Measurements from ENCODE around the gene GPR52.
"Not testable (repeated sequence)": the region's sequence is repeated elsewhere in the genome, so short reads cannot be mapped to it uniquely, and the experiment has no call there.

Gene GPR52, protein sequence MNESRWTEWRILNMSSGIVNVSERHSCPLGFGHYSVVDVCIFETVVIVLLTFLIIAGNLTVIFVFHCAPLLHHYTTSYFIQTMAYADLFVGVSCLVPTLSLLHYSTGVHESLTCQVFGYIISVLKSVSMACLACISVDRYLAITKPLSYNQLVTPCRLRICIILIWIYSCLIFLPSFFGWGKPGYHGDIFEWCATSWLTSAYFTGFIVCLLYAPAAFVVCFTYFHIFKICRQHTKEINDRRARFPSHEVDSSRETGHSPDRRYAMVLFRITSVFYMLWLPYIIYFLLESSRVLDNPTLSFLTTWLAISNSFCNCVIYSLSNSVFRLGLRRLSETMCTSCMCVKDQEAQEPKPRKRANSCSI

DNA sequence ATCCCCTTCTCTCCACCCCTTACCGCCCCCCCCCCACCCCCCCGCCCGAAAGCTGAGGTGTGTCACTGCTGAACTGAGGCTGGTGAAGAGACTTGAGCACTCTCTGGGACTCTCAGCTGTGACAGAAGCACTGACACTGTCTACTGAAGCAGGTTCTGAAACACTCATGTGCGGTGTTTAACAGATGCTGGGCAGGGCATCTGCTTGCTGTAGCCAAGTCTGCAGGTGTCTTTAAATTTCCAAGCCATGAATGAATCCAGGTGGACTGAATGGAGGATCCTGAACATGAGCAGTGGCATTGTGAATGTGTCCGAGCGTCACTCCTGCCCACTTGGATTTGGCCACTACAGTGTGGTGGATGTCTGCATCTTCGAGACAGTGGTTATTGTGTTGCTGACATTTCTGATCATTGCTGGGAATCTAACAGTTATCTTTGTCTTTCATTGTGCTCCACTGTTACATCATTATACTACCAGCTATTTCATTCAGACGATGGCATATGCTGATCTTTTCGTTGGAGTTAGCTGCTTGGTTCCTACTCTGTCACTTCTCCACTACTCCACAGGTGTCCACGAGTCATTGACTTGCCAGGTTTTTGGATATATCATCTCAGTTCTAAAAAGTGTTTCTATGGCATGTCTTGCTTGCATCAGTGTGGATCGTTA is at the start of gene GPR52:
Gene GPR52, plus strand, starts transcription at position 99 of the 665 bp plus-strand sequence. Its CDS starts 148 bp downstream, at position 247.
- DNase-seq (ENCODE audit: low read depth) = no peak

DNA sequence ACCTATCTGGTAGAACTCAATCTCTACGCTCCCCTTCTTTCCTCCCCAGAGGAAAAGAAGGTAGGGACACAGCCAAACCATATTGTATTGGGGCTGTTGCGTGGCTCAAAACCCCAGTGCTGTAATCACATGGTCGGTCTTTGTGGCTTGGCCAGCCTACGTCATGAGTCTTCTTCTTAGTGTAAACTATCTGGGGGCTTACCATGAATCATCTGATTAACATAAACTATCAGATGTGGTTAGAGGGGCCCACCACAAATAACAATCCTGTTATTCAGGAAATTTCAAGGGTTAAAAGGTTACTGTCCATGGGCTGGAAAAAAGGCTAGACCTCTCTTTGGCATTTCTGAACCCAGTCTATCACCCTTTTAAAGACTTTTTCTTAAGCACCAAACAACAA is 49.5 kb upstream of the GPR52 start:
- no peak for DNase-seq (ENCODE audit: low read depth)

DNA sequence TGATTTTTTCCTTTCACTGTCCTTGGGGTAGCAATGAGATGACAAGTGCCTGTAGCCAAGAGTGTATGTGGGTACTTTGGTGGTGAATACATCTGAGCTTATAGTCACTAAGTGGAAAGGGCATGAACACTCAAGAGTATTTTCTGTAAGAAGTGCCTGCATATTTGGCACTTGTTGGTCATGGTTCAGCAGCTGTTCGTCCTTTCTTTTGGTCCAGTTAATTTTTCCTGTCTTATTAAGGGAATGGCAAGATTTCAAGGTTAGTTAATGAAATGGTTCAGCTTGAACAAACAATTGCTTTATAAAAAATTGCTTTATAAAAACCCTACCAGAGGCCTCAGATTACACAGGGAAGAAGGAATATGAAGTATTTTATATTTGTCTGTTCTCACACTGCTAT is 48.6 kb upstream of the GPR52 start:
- no peak for DNase-seq (ENCODE audit: low read depth)

DNA sequence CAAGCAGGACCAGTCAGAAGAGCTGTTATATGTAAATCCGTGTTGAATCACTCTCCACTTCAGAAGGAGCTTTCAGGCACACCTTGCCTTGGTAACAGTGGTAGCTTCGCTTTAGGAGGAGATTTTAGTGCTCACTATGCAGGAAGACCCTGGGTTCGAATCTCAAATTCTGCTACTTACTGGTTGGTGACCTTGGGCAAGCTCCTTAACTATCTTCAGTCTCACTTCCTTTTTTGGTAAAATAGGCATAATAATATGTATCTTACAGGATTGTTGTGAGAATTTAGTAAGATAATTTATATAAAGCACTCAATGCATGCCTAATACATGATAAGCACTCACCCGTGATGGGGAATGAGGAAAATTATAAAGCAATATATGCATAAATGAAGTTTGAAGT is 46.7 kb upstream of the GPR52 start:
- DNase-seq (ENCODE audit: low read depth) = no peak

DNA sequence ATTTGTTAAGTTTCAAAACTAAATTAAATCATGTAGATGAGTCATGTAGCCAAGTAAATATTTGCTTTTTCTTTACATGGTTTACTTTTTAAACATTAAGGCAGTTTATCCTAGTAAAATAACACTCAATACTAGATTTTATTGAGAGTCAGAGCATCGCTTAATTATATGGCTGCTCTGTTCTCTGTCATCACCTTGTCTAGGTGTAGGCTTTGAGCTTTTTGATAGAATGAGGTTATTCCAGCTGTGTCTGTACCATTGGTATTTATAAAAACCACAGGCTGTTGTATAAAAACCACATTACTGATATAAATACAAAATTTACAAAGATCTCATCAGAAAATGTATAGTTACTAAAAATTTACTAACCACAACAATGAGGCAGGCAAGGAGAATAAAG is 42.5 kb upstream of the GPR52 start:
- DNase-seq (ENCODE audit: low read depth) = no peak

DNA sequence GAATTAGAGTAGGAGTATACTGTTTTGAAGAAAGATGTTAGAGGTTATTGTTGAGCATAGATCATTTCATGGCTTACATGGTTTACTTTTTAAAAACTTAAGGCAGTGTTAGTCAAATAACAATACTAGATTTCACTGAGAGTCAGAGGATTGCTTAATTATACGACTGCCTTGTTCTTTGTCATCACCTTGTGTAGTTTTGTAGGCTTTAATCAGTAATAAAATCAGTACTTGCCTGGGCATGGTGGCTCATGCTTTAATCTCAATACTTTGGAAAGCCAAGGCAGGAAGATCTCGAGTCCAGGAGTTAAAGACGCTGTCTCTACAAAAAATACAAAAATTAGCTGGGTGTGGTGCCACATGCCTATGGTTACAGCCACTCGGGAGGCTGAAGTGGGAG is 41.3 kb upstream of the GPR52 start:
- DNase-seq (ENCODE audit: low read depth) = no peak

DNA sequence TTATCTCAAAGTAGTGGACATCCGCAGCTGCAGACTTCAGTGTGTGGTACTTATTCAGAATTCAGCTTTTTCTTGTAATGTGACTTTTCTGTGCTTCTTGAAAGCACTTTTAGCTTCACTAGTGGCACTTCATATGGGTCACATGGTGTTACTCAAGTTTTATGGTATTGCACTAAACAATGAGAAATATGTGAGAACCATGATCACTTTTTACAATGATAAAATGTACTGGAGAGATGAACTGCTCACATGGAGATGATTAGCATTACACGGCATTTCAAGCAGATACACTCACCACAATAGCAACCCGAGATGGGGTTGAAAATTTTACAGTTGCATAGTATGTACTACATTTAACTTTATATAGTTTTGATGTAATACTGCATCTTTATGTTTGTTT is 40.1 kb upstream of the GPR52 start:
- DNase-seq (ENCODE audit: low read depth) = peak; percentile 59

DNA sequence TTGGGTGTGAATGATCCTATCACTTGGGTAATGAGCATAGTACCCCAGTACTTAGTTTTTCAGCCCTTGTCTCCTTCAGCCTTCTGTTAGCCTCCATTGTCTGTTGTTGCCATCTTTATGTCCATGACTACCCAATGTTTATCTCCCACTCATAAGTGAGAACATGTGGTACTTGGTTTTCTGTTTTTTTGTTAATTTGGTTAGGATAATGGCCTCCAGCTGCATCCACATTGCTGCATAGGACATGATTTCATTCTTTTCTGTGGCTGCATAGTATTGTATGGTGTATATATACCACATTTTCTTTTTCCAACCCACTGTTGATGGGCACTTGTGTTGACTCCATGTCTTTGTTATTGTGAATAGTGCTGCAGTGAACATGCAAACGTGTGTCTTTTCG is 39.6 kb upstream of the GPR52 start:
- peak; percentile 38 for DNase-seq (ENCODE audit: low read depth)

DNA sequence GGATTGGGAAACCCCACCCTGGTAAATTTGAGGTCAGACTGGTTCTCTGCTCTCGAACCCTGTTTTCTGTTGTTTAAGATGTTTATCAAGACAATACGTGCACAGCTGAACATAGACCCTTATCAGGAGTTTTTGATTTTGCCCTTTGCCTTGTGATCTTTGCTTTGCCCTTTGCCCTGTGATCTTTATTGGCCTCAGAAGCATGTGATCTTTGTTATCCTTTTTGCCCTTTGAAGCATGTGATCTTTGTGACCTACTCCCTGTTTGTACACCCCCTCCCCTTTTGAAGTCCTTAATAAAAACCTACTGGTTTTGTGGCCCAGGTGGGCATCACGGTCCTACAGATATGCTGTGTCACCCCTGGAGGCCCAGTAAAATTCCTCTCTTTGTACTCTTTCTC is 38.0 kb upstream of the GPR52 start:
- not testable (repeated sequence) for DNase-seq (ENCODE audit: low read depth)

DNA sequence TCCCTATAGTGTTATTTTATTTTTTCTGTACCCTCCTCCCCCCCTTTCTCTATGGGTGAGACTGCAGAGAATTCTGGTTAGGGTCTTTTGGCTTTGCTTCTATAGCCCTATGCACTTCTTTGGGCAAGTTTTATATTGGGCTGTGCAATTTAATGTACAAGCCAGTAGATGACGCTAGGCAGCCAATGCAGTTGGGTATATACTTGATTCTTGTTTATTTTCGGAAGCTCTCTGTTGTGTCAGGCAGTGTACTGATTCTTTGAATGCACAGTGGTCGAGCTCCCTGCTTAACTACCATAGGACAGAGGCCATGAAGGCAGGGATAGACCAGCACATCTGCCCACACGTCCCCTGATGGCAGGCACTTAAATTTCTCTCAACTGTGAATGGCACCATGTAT is 34.1 kb upstream of the GPR52 start:
- no peak for DNase-seq (ENCODE audit: low read depth)

DNA sequence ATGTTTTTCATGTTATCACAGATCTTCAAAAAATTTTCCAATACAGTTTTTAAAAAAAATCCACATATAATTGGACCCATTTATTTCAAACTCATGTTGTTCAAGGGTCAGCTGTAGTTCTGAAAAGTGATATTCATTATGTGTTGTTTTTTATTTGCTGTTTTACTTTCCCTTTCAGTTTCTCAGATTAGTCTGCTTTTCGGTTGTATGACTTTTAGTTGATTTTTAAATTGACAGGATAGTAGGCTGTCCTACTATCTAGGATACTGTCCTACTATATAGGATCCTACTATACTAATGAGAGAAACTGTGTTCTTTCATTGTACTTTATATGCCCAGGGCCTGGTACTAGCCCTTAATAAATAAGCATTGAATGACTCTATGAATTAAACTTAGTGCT is 33.6 kb upstream of the GPR52 start:
- DNase-seq (ENCODE audit: low read depth) = no peak

DNA sequence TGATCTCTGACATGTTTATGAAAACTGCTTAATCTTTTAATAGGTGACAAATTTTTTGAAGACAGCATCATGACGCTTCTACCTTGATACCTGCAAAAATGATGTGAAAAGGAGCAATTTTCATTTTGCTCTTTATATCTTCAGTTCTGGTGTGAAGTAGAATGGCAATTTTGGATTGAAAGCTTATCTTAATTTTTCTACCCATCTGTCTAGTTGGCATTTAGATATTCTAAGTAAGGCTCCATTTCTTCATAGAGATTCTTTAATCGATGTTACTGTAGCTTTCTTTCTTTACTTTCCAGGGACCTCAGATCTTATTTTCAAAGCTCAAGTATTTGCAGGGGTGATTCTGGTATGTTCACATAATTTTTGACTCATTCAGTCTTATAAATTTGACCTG is 32.3 kb upstream of the GPR52 start:
- no peak for DNase-seq (ENCODE audit: low read depth)

DNA sequence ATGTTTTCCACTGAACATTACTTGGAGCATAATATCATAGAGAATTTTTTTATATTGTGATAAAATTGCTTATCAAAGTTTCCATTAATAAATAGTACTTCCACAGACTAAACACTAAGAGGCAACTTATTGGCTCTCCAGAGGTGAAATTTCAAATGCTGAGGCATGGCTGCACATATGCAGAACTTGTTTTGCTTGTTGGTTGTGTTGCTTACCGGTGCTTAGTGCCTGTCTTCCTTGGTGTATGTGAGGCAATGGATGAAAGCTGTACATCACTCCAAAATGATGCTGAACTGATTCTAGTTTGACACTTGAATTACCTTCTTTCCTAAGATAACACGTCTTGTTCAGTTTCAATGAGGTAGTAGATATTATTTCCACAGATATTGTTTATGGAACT is 29.8 kb upstream of the GPR52 start:
- DNase-seq (ENCODE audit: low read depth) = no peak

DNA sequence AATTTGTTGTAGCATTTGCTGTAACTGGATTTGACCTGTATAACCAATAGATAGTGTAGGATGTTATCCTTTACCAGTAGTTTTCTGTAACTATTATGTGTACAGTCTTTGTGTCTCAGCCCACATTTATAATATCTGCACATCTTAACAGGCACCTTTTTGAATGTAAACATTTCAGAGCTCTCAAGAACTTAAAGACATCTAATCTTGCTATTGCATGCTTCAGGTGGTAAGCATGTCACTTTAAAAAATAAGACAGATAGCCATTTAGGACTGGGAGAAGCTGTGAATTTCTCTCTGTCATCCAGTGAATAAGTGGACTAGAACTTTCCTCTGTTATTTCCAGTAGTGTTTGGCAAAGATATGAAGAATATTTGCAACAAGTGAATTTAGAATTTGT is 22.6 kb upstream of the GPR52 start:
- DNase-seq (ENCODE audit: low read depth) = no peak

DNA sequence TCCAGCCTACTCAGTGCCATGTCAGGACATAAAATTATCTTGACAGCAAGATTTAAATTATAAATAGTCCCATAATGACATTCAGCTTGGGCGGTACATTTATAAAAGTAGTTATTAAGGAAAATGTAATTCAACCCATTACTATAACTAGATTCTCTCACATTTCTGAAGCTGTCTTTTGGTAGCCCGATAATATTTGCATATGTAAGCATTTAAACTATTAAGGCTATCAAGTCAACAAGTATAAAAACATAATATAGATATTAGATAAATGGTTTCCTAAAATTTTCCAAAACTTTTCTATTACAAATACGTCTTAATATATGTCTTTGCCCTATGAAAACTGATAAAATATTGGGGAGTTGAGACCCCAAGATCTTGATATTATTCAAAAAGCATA is 21.6 kb upstream of the GPR52 start:
- no peak for DNase-seq (ENCODE audit: low read depth)

DNA sequence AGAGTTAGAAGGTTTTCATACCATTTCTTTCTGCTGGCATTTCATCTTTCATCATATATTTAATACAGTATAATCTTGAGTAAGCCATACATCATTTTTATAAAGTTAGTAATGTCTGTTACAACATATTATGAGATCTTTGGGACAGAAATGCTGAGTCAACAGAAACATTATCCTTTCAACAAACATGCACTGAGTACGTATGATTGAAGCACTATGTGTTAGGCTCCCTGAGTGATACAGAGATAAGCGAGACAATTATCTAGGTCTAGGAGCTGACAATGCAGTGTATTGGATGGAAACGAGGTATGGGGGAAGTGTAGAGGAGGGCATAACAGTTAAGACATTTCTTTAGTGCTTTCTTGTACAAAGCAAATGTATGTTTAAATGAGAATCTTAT is 19.7 kb upstream of the GPR52 start:
- no peak for DNase-seq (ENCODE audit: low read depth)

DNA sequence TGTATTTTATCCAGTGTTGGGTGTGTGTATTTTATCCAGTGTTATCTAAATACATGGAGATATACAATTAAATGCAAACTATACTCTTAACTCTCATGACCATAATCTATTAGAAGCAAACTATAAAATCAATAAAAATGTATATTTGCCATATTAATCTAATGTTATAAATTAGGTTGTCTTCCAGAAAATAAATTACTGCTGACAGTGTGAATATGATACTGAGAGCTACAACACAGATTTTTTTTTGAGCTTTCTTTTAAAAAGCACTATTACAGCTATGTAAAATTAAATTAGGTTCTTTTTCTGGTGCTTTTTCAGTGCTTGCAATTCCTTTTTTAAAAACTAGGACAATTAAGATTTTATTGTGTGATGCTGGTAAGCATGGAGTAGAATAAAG is 19.0 kb upstream of the GPR52 start:
- DNase-seq (ENCODE audit: low read depth) = no peak

DNA sequence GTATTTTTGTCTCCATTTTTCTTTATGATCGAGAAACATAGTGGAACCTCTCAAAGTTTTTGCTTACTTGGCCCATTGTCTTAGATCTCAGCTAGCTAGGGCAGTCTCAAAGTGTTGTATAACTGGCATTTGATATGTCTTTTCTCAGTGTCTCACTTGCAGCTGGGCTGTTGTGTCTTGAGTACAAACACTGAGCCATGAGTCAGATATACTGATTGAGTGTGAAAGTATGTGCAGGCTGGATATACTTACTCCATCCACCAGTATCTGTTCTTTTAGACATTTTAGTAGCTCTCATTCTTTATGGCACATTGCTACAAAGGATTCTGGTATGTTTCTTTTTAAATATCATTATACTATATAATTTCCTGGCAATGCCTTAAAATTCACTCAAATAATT is 14.3 kb upstream of the GPR52 start:
- peak; percentile 15 for DNase-seq (ENCODE audit: low read depth)

DNA sequence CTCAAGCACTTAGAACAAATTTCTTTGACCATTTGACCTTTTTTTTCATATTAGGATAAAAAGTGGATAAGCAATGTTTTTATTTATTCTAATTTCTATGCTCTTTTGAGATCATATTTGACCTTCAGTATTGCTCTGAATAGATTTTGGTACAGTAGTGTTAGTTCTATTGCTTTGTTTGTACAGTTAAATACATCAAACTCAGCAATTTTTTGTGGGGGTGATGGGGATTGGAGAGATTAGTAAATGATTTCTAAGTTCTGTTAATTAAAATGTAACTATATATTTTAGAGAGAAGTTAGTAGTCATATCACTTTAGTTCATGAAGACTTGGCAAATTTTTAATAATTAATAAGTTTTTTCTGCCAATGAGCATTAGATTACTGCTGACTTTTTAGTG is 2.4 kb upstream of the GPR52 start:
- DNase-seq (ENCODE audit: low read depth) = no peak

DNA sequence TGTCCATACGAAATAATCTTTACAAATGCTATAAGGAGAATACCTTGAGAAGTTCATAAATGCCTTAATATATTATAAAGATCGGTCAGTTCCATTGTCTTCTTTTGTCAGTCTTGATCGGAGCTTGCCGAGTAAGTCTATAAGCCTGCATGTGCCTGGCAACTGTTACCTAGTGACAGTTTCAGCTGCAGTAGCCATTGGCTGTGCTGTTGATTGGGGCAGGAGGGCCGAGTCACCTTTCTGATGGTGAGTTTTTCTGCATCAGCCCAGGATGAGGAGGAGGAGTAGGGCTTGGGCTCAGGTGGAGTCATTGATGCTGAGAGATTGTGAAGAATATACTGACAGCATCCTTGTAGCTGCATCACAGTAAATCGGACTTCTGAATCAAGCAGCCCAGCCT is 1.9 kb upstream of the GPR52 start:
- no peak for DNase-seq (ENCODE audit: low read depth)

DNA sequence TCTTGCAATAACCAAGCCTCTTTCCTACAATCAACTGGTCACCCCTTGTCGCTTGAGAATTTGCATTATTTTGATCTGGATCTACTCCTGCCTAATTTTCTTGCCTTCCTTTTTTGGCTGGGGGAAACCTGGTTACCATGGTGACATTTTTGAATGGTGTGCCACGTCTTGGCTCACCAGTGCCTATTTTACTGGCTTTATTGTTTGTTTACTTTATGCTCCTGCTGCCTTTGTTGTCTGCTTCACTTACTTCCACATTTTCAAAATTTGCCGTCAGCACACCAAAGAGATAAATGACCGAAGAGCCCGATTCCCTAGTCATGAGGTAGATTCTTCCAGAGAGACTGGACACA is 743 bp downstream of the GPR52 start:
- DNase-seq (ENCODE audit: low read depth) = no peak

DNA sequence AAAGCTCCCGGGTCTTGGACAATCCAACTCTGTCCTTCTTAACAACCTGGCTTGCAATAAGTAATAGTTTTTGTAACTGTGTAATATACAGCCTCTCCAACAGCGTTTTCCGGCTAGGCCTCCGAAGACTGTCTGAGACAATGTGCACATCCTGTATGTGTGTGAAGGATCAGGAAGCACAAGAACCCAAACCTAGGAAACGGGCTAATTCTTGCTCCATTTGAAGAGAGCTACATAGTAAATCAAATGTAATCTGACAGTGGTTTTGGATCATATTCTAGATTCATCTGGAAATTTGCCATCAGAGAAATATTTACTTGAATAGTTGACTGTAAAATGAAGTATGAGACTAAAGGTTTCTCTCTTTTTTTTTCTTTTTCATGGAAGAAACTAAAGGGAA is 1.2 kb downstream of the GPR52 start:
- DNase-seq (ENCODE audit: low read depth) = no peak

DNA sequence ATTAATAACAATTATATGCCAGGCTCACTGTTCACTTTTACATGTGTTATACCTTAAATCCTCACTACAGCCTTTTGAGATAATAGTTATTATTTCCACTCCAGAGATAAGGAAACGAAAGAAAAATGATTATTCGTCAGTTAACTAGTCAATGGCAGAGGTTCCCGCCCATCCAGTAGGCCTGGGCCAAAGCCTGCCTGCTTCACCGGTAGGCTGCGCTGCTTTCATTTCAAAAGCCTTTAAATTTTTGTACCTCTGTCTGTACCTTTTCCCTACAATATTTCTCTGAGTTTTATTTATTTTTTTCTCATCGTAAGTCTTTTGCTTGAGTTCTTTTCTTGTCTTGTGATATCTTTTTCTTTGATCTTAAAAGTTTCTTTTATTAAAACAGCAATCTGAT is 3.6 kb downstream of the GPR52 start:
- DNase-seq (ENCODE audit: low read depth) = no peak

DNA sequence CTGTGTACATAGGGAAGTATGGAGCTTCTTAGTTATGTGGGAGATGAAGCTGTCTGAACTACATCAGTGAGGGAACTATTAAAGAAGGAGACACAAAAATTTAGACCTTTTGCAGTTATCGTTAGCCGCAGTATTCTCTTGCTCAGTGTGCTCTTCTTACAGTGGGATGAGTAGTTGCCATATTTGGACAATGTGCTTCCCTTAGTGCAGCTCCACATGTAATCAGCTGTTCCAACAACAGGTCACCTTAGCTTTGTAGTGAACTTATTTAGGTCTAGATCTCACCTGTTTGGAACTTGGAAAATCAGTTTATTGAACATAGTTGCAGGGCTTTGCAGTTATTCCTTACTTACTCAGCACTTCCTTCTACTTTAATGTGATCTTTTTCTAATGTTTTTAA is 18.1 kb downstream of the GPR52 start:
- no peak for DNase-seq (ENCODE audit: low read depth)
